H9 (cell line): ENCODE measurements around the gene CACNA1A. TPM values are rescaled to one million over a fixed set of nuclear protein-coding genes. Genes with fewer than 3 reads are reported as not detected.

Experiments used
- DNase-seq: peaks from one replicate; pipeline ENCODE4 v3.0.0-alpha.2; 2017
- H2AFZ ChIP-seq: one replicate; pipeline ENCODE4 v1.6.1; 2013; ENCODE audit warnings: mild to moderate bottlenecking, low read length, control low read depth, moderate library complexity
- H2AK5ac ChIP-seq: 2 replicates; pipeline ENCODE4 v1.6.1; 2013; ENCODE audit warnings: low read length, control low read depth, mixed read lengths; ENCODE audit not compliant: insufficient read length
- H2BK120ac ChIP-seq: one replicate; pipeline ENCODE4 v1.6.1; 2013; ENCODE audit warnings: low read depth, mild to moderate bottlenecking, low read length, control low read depth, inconsistent platforms; ENCODE audit not compliant: poor library complexity, severe bottlenecking
- H2BK12ac ChIP-seq: 2 replicates; pipeline ENCODE4 v1.6.1; 2013; ENCODE audit warnings: low read length, control low read depth, mixed read lengths, low read depth; ENCODE audit not compliant: insufficient read length
- H2BK15ac ChIP-seq: 2 replicates; pipeline ENCODE4 v1.6.1; 2013; ENCODE audit warnings: low read depth, low read length, control low read depth
- H2BK20ac ChIP-seq: one replicate; pipeline ENCODE4 v1.6.1; 2013; ENCODE audit warnings: low read depth, mild to moderate bottlenecking, low read length, control low read depth, inconsistent platforms; ENCODE audit not compliant: poor library complexity, severe bottlenecking
- H2BK5ac ChIP-seq: 2 replicates; pipeline ENCODE4 v1.6.1; 2013; ENCODE audit warnings: low read length, control low read depth, mixed read lengths; ENCODE audit not compliant: insufficient read length
- H3K14ac ChIP-seq: 2 replicates; pipeline ENCODE4 v1.6.1; 2013; ENCODE audit warnings: low read length, control low read depth; ENCODE audit not compliant: insufficient read depth
- H3K18ac ChIP-seq: 2 replicates; pipeline ENCODE4 v1.6.1; 2013; ENCODE audit warnings: low read depth, mild to moderate bottlenecking, mixed read lengths, low read length, control low read depth; ENCODE audit not compliant: insufficient read length
- H3K23ac ChIP-seq: 2 replicates; pipeline ENCODE4 v1.6.1; 2013; ENCODE audit warnings: low read length, control low read depth, mixed read lengths, low read depth; ENCODE audit not compliant: insufficient read length
- H3K23me2 ChIP-seq: 2 replicates; pipeline ENCODE4 v1.6.1; 2013; ENCODE audit warnings: low read depth, mild to moderate bottlenecking, mixed read lengths, low read length, control low read depth; ENCODE audit not compliant: insufficient read length, poor library complexity, severe bottlenecking
- H3K27ac ChIP-seq: 2 replicates; pipeline ENCODE4 v1.5.1; 2013; ENCODE audit warnings: low read length, control low read depth, mixed read lengths, low read depth; ENCODE audit not compliant: insufficient read length
- H3K27me3 ChIP-seq: 2 replicates; pipeline ENCODE4 v1.6.1; 2013; ENCODE audit warnings: low read length, control low read depth, inconsistent platforms; ENCODE audit not compliant: insufficient read depth
- H3K4ac ChIP-seq: 2 replicates; pipeline ENCODE4 v1.6.1; 2013; ENCODE audit warnings: low read depth, mild to moderate bottlenecking, control low read depth, inconsistent platforms, low read length, moderate library complexity
- H3K4me1 ChIP-seq: 2 replicates; pipeline ENCODE4 v1.6.1; 2013; ENCODE audit warnings: low read length, control low read depth, inconsistent platforms; ENCODE audit not compliant: insufficient read depth
- H3K4me2 ChIP-seq: 2 replicates; pipeline ENCODE4 v1.6.1; 2013; ENCODE audit warnings: low read length, control low read depth, mixed read lengths; ENCODE audit not compliant: insufficient read length, insufficient read depth
- H3K56ac ChIP-seq: 2 replicates; pipeline ENCODE4 v1.6.1; 2013; ENCODE audit warnings: low read depth, mild to moderate bottlenecking, mixed read lengths, low read length, control low read depth; ENCODE audit not compliant: insufficient read length
- H3K79me1 ChIP-seq: 2 replicates; pipeline ENCODE4 v1.6.1; 2013; ENCODE audit warnings: low read depth, mild to moderate bottlenecking, moderate library complexity, low read length, control low read depth, inconsistent platforms; ENCODE audit not compliant: insufficient read depth, poor library complexity, severe bottlenecking
- H3K79me2 ChIP-seq: 2 replicates; pipeline ENCODE4 v1.6.1; 2013; ENCODE audit warnings: low read length, control low read depth, inconsistent platforms; ENCODE audit not compliant: insufficient read depth
- H3K9ac ChIP-seq: 2 replicates; pipeline ENCODE4 v1.6.1; 2013; ENCODE audit warnings: low read length, control low read depth, mixed read lengths; ENCODE audit not compliant: insufficient read length; ENCODE audit errors: extremely low read depth
- H3K9me3 ChIP-seq: one replicate; pipeline ENCODE4 v1.6.1; 2013; ENCODE audit warnings: low read depth, low read length, inconsistent platforms; ENCODE audit not compliant: control insufficient read depth
- H3T11ph ChIP-seq: one replicate; pipeline ENCODE4 v1.6.1; 2013; ENCODE audit warnings: mild to moderate bottlenecking, low read length, control low read depth, inconsistent platforms
- H4K20me1 ChIP-seq: one replicate; pipeline ENCODE4 v1.6.1; 2013; ENCODE audit not compliant: control insufficient read depth, insufficient read length, insufficient read depth
- H4K5ac ChIP-seq: 2 replicates; pipeline ENCODE4 v1.6.1; 2013; ENCODE audit warnings: low read depth, mild to moderate bottlenecking, mixed read lengths, low read length, control low read depth; ENCODE audit not compliant: insufficient read length
- H4K8ac ChIP-seq: replicated peaks from 2 replicates; pipeline ENCODE4 v1.6.1; 2013; ENCODE audit warnings: low read length, control low read depth, mixed read lengths, low read depth; ENCODE audit not compliant: insufficient read length
- H4K91ac ChIP-seq: 2 replicates; pipeline ENCODE4 v1.6.1; 2013; ENCODE audit warnings: low read depth, mild to moderate bottlenecking, moderate library complexity, mixed read lengths, low read length, control low read depth; ENCODE audit not compliant: insufficient read length
- H3K27ac Mint-ChIP-seq, 3 experiments: 2 replicates in 2 of 3; 3 replicates in 1 of 3; pipeline ENCODE4 v1.8.0; 2020 to 2021; ENCODE audit warnings: mixed read lengths in 3 of 3, mild to moderate bottlenecking in 1 of 3, moderate library complexity in 1 of 3
- H3K27me3 Mint-ChIP-seq: 2 replicates; pipeline ENCODE4 v1.8.0; 2021; ENCODE audit warnings: low read depth, mild to moderate bottlenecking, moderate library complexity, mixed read lengths
- H3K36me3 Mint-ChIP-seq, 3 experiments: 2 replicates in 2 of 3; 3 replicates in 1 of 3; pipeline ENCODE4 v1.8.0; 2020 to 2021; ENCODE audit warnings: low read depth in 3 of 3, mixed read lengths in 3 of 3; ENCODE audit not compliant: insufficient read depth in 1 of 3
- H3K4me1 Mint-ChIP-seq, 2 experiments: 2 replicates each; pipeline ENCODE4 v1.8.0; 2020; ENCODE audit warnings: mixed read lengths in 2 of 2
- H3K4me3 Mint-ChIP-seq, 2 experiments: 2 replicates in 1 of 2; 3 replicates in 1 of 2; pipeline ENCODE4 v1.8.0; 2020 to 2021; ENCODE audit warnings: mild to moderate bottlenecking in 2 of 2, mixed read lengths in 2 of 2, moderate library complexity in 1 of 2
- H3K9me3 Mint-ChIP-seq, 2 experiments: 2 replicates in 1 of 2; 3 replicates in 1 of 2; pipeline ENCODE4 v1.8.0; 2020; ENCODE audit warnings: mild to moderate bottlenecking in 2 of 2, mixed read lengths in 2 of 2, moderate library complexity in 1 of 2
- WGBS: extraction: QIAGEN DNeasy Blood & Tissue Kit; methylation state at CpG from one replicate; pipeline ENCODE4 v1.1.7; 2013; ENCODE audit warnings: missing lambda C conversion rate, low lambda C conversion rate, mixed read lengths; ENCODE audit not compliant: insufficient read length; ENCODE audit errors: extremely low coverage; 5-methylcytosine and 5-hydroxymethylcytosine counted together
- total RNA-seq: library from RNA; stranded (reverse); gene quantifications from 2 replicates; pipeline ENCODE4 v1.2.1, GENCODE V29; 2021
- TF ChIP-seq, protein P1 (sequence below): fragments of 200-600 bp; sonication (generic); conservative IDR thresholded peaks from 3 replicates; pipeline ENCODE4 v1.8.0; 2021; ENCODE audit warnings: antibody characterized with exemption, mild to moderate bottlenecking

The CACNA1A gene
- total RNA-seq, 1 experiment from 2014 or later, result 8.0 TPM

DNA sequence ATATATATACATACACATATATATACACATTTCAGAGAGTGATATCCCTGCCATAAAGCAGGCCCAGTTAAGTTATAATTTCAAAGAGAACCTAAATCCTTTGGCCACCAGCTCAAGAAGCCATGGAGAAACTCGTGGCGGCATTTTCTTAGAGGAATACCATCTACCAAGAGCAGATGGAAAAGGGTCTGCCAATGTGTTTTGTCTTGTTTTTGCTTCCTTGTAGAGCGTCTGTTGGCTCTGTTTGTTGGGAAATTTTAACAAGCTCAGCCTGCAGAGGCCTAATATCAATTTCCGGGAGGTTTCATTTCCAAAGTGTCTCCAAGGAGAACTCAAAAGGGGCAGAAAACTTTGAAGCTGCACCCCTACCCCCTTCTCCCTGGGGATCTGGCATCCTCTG is 215.5 kb downstream of the CACNA1A start:
- WGBS, result no CpG with 5 or more reads among the region's 4 CpGs
- no peak overlapping the region for H4K8ac ChIP-seq
- no peak overlapping the region for H3K56ac ChIP-seq
- H2BK12ac ChIP-seq, result no peak overlapping the region
- Mint-ChIP-seq H3K9me3 (no peaks in the 10 kb centered on the region; a peak in 1 of 5 replicates), H3K36me3 (peaks cover 0 to under 1% (median 0%) of the 10 kb centered on the region in 3 experiments; a peak in 2 of 7 replicates), H3K27me3 (no peaks in the 10 kb centered on the region), H3K4me3 (no peak overlapping the region), H3K4me1 (no peaks in the 10 kb centered on the region), H3K27ac (no peak overlapping the region)
- H2BK15ac ChIP-seq, result no peak overlapping the region
- H3K9me3 ChIP-seq, result no peaks in the 10 kb centered on the region
- H3K27ac ChIP-seq, result no peak overlapping the region
- H3K4me2 ChIP-seq, result no peak overlapping the region
- no peak overlapping the region for H3K18ac ChIP-seq
- no peak overlapping the region for H2BK20ac ChIP-seq
- no peaks in the 10 kb centered on the region for H3K23me2 ChIP-seq
- H3K4me1 ChIP-seq, result no peaks in the 10 kb centered on the region
- no peak for DNase-seq
- no peak overlapping the region for H3K4ac ChIP-seq
- no peak overlapping the region for H3K23ac ChIP-seq
- no peak overlapping the region for H3T11ph ChIP-seq
- H4K5ac ChIP-seq, result no peak overlapping the region
- no peak overlapping the region for H2AFZ ChIP-seq
- H3K27me3 ChIP-seq, result no peaks in the 10 kb centered on the region
- H2AK5ac ChIP-seq, result no peak overlapping the region
- TF ChIP-seq, protein P1, sequence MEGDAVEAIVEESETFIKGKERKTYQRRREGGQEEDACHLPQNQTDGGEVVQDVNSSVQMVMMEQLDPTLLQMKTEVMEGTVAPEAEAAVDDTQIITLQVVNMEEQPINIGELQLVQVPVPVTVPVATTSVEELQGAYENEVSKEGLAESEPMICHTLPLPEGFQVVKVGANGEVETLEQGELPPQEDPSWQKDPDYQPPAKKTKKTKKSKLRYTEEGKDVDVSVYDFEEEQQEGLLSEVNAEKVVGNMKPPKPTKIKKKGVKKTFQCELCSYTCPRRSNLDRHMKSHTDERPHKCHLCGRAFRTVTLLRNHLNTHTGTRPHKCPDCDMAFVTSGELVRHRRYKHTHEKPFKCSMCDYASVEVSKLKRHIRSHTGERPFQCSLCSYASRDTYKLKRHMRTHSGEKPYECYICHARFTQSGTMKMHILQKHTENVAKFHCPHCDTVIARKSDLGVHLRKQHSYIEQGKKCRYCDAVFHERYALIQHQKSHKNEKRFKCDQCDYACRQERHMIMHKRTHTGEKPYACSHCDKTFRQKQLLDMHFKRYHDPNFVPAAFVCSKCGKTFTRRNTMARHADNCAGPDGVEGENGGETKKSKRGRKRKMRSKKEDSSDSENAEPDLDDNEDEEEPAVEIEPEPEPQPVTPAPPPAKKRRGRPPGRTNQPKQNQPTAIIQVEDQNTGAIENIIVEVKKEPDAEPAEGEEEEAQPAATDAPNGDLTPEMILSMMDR, result no peak
- no peaks in the 10 kb centered on the region for H4K20me1 ChIP-seq
- H4K91ac ChIP-seq, result no peak overlapping the region
- H2BK5ac ChIP-seq, result no peak overlapping the region
- H2BK120ac ChIP-seq, result no peak overlapping the region
- H3K79me2 ChIP-seq, result no peaks in the 10 kb centered on the region
- no peak overlapping the region for H3K9ac ChIP-seq
- no peaks in the 10 kb centered on the region for H3K79me1 ChIP-seq
- H3K14ac ChIP-seq, result no peak overlapping the region
